Chondrocyte (in vitro differentiated cells): ENCODE data around the gene PHF21B. TPM values are rescaled to one million over a fixed set of nuclear protein-coding genes. Genes with fewer than 3 reads are reported as not detected.

Source experiments
- DNase-seq: peaks from one replicate; pipeline ENCODE4 v3.0.0; 2021; ENCODE audit warnings: mixed read lengths, low spot score
- H3K27ac Mint-ChIP-seq: one replicate; pipeline ENCODE4 v1.8.0; 2021; ENCODE audit warnings: mild to moderate bottlenecking, moderate library complexity, mixed read lengths; ENCODE audit not compliant: unreplicated experiment
- H3K27me3 Mint-ChIP-seq: 2 replicates; pipeline ENCODE4 v1.8.0; 2021; ENCODE audit warnings: low read depth, mixed read lengths
- H3K36me3 Mint-ChIP-seq: 2 replicates; pipeline ENCODE4 v1.8.0; 2021; ENCODE audit warnings: low read depth, mixed read lengths
- H3K4me1 Mint-ChIP-seq: 2 replicates; pipeline ENCODE4 v1.8.0; 2021; ENCODE audit warnings: low read depth, mild to moderate bottlenecking, mixed read lengths
- H3K4me3 Mint-ChIP-seq: one replicate; pipeline ENCODE4 v1.8.0; 2021; ENCODE audit warnings: mild to moderate bottlenecking, moderate library complexity, mixed read lengths; ENCODE audit not compliant: unreplicated experiment
- H3K9me3 Mint-ChIP-seq: 2 replicates; pipeline ENCODE4 v1.8.0; 2021; ENCODE audit warnings: low read depth, mixed read lengths
- CTCF ChIP-seq: fragments of 200-600 bp; sonication (generic); IDR thresholded peaks from 2 replicates; pipeline ENCODE4 v1.5.0; 2021; ENCODE audit warnings: antibody characterized with exemption, mild to moderate bottlenecking, moderate library complexity
- total RNA-seq: library from RNA; stranded (reverse); gene quantifications from 3 replicates; pipeline ENCODE4 v1.2.1, GENCODE V29; 2021

Gene PHF21B
- total RNA-seq, 1 donor from 2014 or later: 0.82 TPM

- no peak for DNase-seq
- Mint-ChIP-seq H3K27me3 (peaks cover 2% of the 10 kb centered on the region), H3K27ac (no peak overlapping the region), H3K4me1 (no peaks in the 10 kb centered on the region), H3K36me3 (peaks cover 1% of the 10 kb centered on the region), H3K9me3 (peaks cover 7% of the 10 kb centered on the region), H3K4me3 (no peak overlapping the region)
- TF ChIP-seq CTCF: no peak
Observed at GRCh38 chr22:44986926-44987325, 22.9 kb downstream of the PHF21B start.

- no peak for TF ChIP-seq CTCF
- peaks cover 1% of the 10 kb centered on the region for H3K36me3 Mint-ChIP-seq
- H3K27me3 Mint-ChIP-seq: peaks cover 5% of the 10 kb centered on the region
- H3K4me3 Mint-ChIP-seq: no peak overlapping the region
- DNase-seq: no peak
- H3K9me3 Mint-ChIP-seq: peaks cover 7% of the 10 kb centered on the region
- H3K27ac Mint-ChIP-seq: no peak overlapping the region
- H3K4me1 Mint-ChIP-seq: no peaks in the 10 kb centered on the region
Observed at GRCh38 chr22:44985906-44986527, 23.8 kb downstream of the PHF21B start.

GRCh38 chr22:44983878-44984482 is 25.8 kb downstream of the PHF21B start:
- no peak overlapping the region for H3K4me3 Mint-ChIP-seq
- DNase-seq: no peak
- H3K27me3 Mint-ChIP-seq: peaks cover 10% of the 10 kb centered on the region
- H3K4me1 Mint-ChIP-seq: no peaks in the 10 kb centered on the region
- H3K27ac Mint-ChIP-seq: no peak overlapping the region
- H3K36me3 Mint-ChIP-seq: peaks cover 3% of the 10 kb centered on the region
- TF ChIP-seq CTCF: no peak
- H3K9me3 Mint-ChIP-seq: peaks cover 3% of the 10 kb centered on the region

- H3K27me3 Mint-ChIP-seq: peaks cover 10% of the 10 kb centered on the region
- H3K36me3 Mint-ChIP-seq: peaks cover 2% of the 10 kb centered on the region
- H3K4me1 Mint-ChIP-seq: no peaks in the 10 kb centered on the region
- H3K27ac Mint-ChIP-seq: no peak overlapping the region
- DNase-seq: no peak
- TF ChIP-seq CTCF: no peak
- H3K4me3 Mint-ChIP-seq: no peak overlapping the region
- H3K9me3 Mint-ChIP-seq: peaks cover 3% of the 10 kb centered on the region
Observed at GRCh38 chr22:44982445-44982844, 27.4 kb downstream of the PHF21B start.

GRCh38 chr22:44981857-44982256 is 27.9 kb downstream of the PHF21B start:
- Mint-ChIP-seq H3K9me3 (peaks cover 3% of the 10 kb centered on the region), H3K4me3 (no peak overlapping the region), H3K27me3 (peaks cover 10% of the 10 kb centered on the region), H3K27ac (no peak overlapping the region), H3K36me3 (peaks cover 2% of the 10 kb centered on the region), H3K4me1 (no peaks in the 10 kb centered on the region)
- no peak for TF ChIP-seq CTCF
- no peak for DNase-seq
